OCI-LY1 (cell line): ENCODE results near the gene HDAC9.

Source experiments
- H2AFZ ChIP-seq: fragments of 200-600 bp; sonication (generic), shearing (Covaris generic); 2 replicates; pipeline ENCODE4 v1.6.0; 2014; ENCODE audit warnings: antibody characterized with exemption, mild to moderate bottlenecking, low read length
- H3F3A ChIP-seq: fragments of 200-600 bp; sonication (generic), shearing (Covaris generic); 2 replicates; pipeline ENCODE4 v1.6.0; 2014; ENCODE audit warnings: mild to moderate bottlenecking, antibody characterized with exemption, low read length, moderate library complexity; ENCODE audit not compliant: insufficient read depth
- H3K27ac ChIP-seq: fragments of 200-600 bp; sonication (generic); 2 replicates; pipeline ENCODE4 v1.5.1; 2014; ENCODE audit warnings: low read length, mixed run types, mild to moderate bottlenecking, low read depth; ENCODE audit not compliant: poor library complexity, severe bottlenecking
- H3K27me3 ChIP-seq: fragments of 200-600 bp; sonication (generic); 2 replicates; pipeline ENCODE4 v1.6.0; 2014; ENCODE audit warnings: antibody characterized with exemption, mild to moderate bottlenecking, low read length, moderate library complexity; ENCODE audit not compliant: insufficient read depth
- H3K36me3 ChIP-seq: fragments of 200-600 bp; sonication (generic); 2 replicates; pipeline ENCODE4 v1.6.1; 2014; ENCODE audit warnings: mild to moderate bottlenecking, antibody characterized with exemption, low read length, moderate library complexity, mixed read lengths; ENCODE audit not compliant: insufficient read depth
- H3K4me1 ChIP-seq: fragments of 200-600 bp; sonication (generic); 2 replicates; pipeline ENCODE4 v1.5.1; 2014; ENCODE audit warnings: mild to moderate bottlenecking, low read length, moderate library complexity; ENCODE audit not compliant: insufficient read depth, severe bottlenecking
- H3K4me2 ChIP-seq: fragments of 200-600 bp; sonication (generic), shearing (Covaris generic); 2 replicates; pipeline ENCODE4 v1.6.1; 2014; ENCODE audit warnings: low read length
- H3K4me3 ChIP-seq: fragments of 200-600 bp; sonication (generic); 2 replicates; pipeline ENCODE4 v1.5.1; 2014; ENCODE audit warnings: low read length, low read depth, mild to moderate bottlenecking, mixed read lengths; ENCODE audit not compliant: poor library complexity, severe bottlenecking
- H3K79me2 ChIP-seq: fragments of 200-600 bp; shearing (Covaris generic); 2 replicates; pipeline ENCODE4 v1.6.1; 2016; ENCODE audit warnings: mixed run types, low read length, mixed read lengths; ENCODE audit not compliant: insufficient read depth
- H3K9ac ChIP-seq: fragments of 200-600 bp; sonication (generic), shearing (Covaris generic); 2 replicates; pipeline ENCODE4 v1.6.1; 2014; ENCODE audit warnings: mild to moderate bottlenecking, low read length, mixed read lengths
- H3K9me2 ChIP-seq: fragments of 200-600 bp; sonication (generic), shearing (Covaris generic); 2 replicates; pipeline ENCODE4 v1.6.1; 2014; ENCODE audit warnings: low read depth, mild to moderate bottlenecking, low read length, mixed read lengths
- H3K9me3 ChIP-seq: fragments of 200-600 bp; shearing (Covaris generic); 2 replicates; pipeline ENCODE4 v1.6.1; 2014; ENCODE audit warnings: low read length, mixed read lengths
- H4K20me1 ChIP-seq: fragments of 200-600 bp; sonication (generic), shearing (Covaris generic); 2 replicates; pipeline ENCODE4 v1.6.0; 2016; ENCODE audit warnings: mild to moderate bottlenecking, low read length; ENCODE audit not compliant: insufficient read depth
- EZH2 ChIP-seq: fragments of 200-600 bp; sonication (generic), shearing (Covaris generic); IDR thresholded peaks from 2 replicates; pipeline ENCODE4 v1.8.0; 2017; ENCODE audit warnings: borderline replicate concordance, mixed run types, mild to moderate bottlenecking, antibody characterized with exemption, low read length, moderate library complexity, mixed read lengths
- TF ChIP-seq, protein P1 (sequence below): fragments of 200-600 bp; sonication (generic), shearing (Covaris generic); IDR thresholded peaks from 2 replicates; pipeline ENCODE4 v1.5.1; 2017; ENCODE audit warnings: mild to moderate bottlenecking, antibody characterized with exemption, low read length, moderate library complexity, mixed read lengths

The HDAC9 gene

DNA sequence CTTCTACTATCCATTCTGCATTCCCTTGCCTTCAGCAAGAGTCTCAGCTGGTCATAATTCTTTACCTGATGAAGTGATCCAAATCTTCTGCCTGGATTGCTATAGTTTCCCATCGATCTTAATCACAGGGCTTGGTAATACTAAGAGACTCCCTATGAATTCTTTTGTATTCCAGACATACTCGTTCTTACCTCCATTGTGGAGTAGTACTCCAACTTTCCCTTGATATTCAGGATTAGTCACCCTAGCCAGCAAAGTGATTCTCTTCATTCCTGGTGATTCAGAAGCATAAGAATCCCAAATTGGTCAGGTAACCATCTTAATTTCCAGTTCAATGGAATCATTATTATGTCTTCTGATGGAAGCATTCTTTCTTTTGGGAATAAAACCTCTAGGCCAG, 525.2 kb downstream of the HDAC9 start:
- Histone ChIP-seq H3K27me3 (no peaks in the 10 kb centered on the region), H2AFZ (no peak overlapping the region), H3K4me2 (no peak overlapping the region), H3K36me3 (no peaks in the 10 kb centered on the region), H3K4me3 (no peak overlapping the region), H3K27ac (no peak overlapping the region), H3K4me1 (no peaks in the 10 kb centered on the region), H3K9ac (no peak overlapping the region), H4K20me1 (no peaks in the 10 kb centered on the region), H3K9me2 (no peaks in the 10 kb centered on the region), H3F3A (no peaks in the 10 kb centered on the region), H3K79me2 (no peaks in the 10 kb centered on the region), H3K9me3 (no peaks in the 10 kb centered on the region)
- TF ChIP-seq EZH2, result no peak
- TF ChIP-seq, protein P1, sequence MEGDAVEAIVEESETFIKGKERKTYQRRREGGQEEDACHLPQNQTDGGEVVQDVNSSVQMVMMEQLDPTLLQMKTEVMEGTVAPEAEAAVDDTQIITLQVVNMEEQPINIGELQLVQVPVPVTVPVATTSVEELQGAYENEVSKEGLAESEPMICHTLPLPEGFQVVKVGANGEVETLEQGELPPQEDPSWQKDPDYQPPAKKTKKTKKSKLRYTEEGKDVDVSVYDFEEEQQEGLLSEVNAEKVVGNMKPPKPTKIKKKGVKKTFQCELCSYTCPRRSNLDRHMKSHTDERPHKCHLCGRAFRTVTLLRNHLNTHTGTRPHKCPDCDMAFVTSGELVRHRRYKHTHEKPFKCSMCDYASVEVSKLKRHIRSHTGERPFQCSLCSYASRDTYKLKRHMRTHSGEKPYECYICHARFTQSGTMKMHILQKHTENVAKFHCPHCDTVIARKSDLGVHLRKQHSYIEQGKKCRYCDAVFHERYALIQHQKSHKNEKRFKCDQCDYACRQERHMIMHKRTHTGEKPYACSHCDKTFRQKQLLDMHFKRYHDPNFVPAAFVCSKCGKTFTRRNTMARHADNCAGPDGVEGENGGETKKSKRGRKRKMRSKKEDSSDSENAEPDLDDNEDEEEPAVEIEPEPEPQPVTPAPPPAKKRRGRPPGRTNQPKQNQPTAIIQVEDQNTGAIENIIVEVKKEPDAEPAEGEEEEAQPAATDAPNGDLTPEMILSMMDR, result no peak

DNA sequence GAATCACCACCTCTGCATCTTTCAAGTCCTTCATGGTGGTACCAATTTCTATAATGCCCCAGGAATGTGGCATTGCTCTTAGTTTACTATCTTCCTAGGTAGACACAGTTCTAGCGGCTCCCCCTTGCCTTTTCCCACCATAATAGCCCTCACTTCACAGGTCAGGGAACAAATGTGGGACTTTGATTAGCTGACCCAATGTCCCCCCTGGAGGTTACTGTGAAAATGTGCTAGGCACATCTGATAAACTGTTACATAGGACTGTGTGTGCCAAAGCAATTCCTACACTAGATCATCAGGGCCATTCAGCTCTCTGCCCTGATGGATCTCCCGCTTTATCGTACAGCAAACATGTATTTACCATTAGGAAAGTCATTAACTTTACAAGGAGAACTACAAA, 527.9 kb downstream of the HDAC9 start:
- no peak overlapping the region for H3K4me2 ChIP-seq
- TF ChIP-seq, protein P1, result no peak
- TF ChIP-seq EZH2, result no peak
- H2AFZ ChIP-seq, result no peak overlapping the region
- H3K4me1 ChIP-seq, result no peaks in the 10 kb centered on the region
- H3K9ac ChIP-seq, result no peak overlapping the region
- no peaks in the 10 kb centered on the region for H3K27me3 ChIP-seq
- H3K79me2 ChIP-seq, result no peaks in the 10 kb centered on the region
- H4K20me1 ChIP-seq, result no peaks in the 10 kb centered on the region
- H3F3A ChIP-seq, result no peaks in the 10 kb centered on the region
- no peak overlapping the region for H3K4me3 ChIP-seq
- no peaks in the 10 kb centered on the region for H3K9me2 ChIP-seq
- no peaks in the 10 kb centered on the region for H3K36me3 ChIP-seq
- no peaks in the 10 kb centered on the region for H3K9me3 ChIP-seq
- H3K27ac ChIP-seq, result no peak overlapping the region

DNA sequence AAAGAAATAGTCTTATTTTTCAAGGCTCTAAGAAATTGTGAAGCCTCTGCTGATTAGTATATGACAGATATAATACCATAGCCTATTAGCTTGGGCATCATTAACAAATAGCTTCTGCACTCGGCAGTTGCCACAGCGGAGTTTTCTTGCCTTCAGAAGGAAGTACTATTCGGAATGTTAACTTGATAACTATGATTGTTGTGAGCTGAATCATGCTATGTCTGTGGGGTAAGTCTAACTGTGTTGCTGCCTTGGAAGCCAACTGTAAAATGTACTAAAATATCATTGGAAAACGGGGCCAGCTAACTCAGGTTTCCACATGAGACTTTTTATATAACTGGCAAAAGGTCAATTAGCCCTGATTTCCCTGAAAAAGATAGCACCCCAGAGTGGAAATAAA, 528.7 kb downstream of the HDAC9 start:
- Histone ChIP-seq H3K9me2 (no peaks in the 10 kb centered on the region), H3K9ac (no peak overlapping the region), H4K20me1 (no peaks in the 10 kb centered on the region), H3K4me3 (no peak overlapping the region), H3K27me3 (no peaks in the 10 kb centered on the region), H3K79me2 (no peaks in the 10 kb centered on the region), H3K9me3 (no peaks in the 10 kb centered on the region), H3K4me1 (no peaks in the 10 kb centered on the region), H3K36me3 (no peaks in the 10 kb centered on the region), H3K27ac (no peak overlapping the region), H3K4me2 (no peak overlapping the region), H2AFZ (no peak overlapping the region), H3F3A (no peaks in the 10 kb centered on the region)
- TF ChIP-seq, protein P1, result no peak
- no peak for TF ChIP-seq EZH2
